Mesenchymal stem cell (in vitro differentiated cells and primary cell): ENCODE measurements around the gene PEX16.

Experiments used
- DNase-seq: peaks from one replicate; pipeline ENCODE4 v3.0.0-alpha.2; 2013
- H2AFZ ChIP-seq: one replicate; pipeline ENCODE4 v1.6.1; 2013; ENCODE audit warnings: low read depth, mild to moderate bottlenecking, control low read depth, inconsistent platforms, low read length, moderate library complexity
- H2AK5ac ChIP-seq: 2 replicates; pipeline ENCODE4 v1.6.1; 2013; ENCODE audit warnings: low read length, moderate library complexity, mild to moderate bottlenecking, inconsistent platforms; ENCODE audit not compliant: severe bottlenecking
- H2BK120ac ChIP-seq: one replicate; pipeline ENCODE4 v1.6.1; 2013; ENCODE audit warnings: low read depth, mild to moderate bottlenecking, inconsistent platforms, low read length, moderate library complexity
- H2BK12ac ChIP-seq, 2 experiments: one replicate each; pipeline ENCODE4 v1.6.1; 2013; ENCODE audit warnings: inconsistent platforms in 2 of 2, low read length in 2 of 2, mild to moderate bottlenecking in 2 of 2, moderate library complexity in 2 of 2, control low read depth in 1 of 2
- H2BK15ac ChIP-seq: one replicate; pipeline ENCODE4 v1.6.1; 2013; ENCODE audit warnings: mild to moderate bottlenecking, low read depth, inconsistent platforms; ENCODE audit not compliant: poor library complexity, severe bottlenecking
- H2BK5ac ChIP-seq: 2 replicates; pipeline ENCODE4 v1.6.1; 2013; ENCODE audit warnings: low read depth, mild to moderate bottlenecking, low read length, control low read depth, inconsistent platforms; ENCODE audit not compliant: poor library complexity, severe bottlenecking
- H3K14ac ChIP-seq, 2 experiments: one replicate each; pipeline ENCODE4 v1.6.1; 2013; ENCODE audit warnings: inconsistent platforms in 2 of 2, low read length in 2 of 2, control low read depth in 1 of 2, mild to moderate bottlenecking in 1 of 2, moderate library complexity in 1 of 2
- H3K18ac ChIP-seq, 2 experiments: one replicate each; pipeline ENCODE4 v1.6.1; 2013; ENCODE audit warnings: inconsistent platforms in 2 of 2, low read length in 2 of 2, control low read depth in 1 of 2, low read depth in 1 of 2, mild to moderate bottlenecking in 1 of 2
- H3K23ac ChIP-seq, 2 experiments: one replicate each; pipeline ENCODE4 v1.6.1; 2013; ENCODE audit warnings: inconsistent platforms in 2 of 2, low read length in 2 of 2, mild to moderate bottlenecking in 2 of 2, moderate library complexity in 2 of 2, control low read depth in 1 of 2
- H3K27ac ChIP-seq: 2 replicates; pipeline ENCODE4 v1.5.1; 2013; ENCODE audit warnings: mild to moderate bottlenecking, moderate library complexity, low read length, control low read depth, inconsistent platforms; ENCODE audit not compliant: poor library complexity, severe bottlenecking
- H3K27me3 ChIP-seq, 2 experiments: 2 replicates each; pipeline versions ENCODE4 v1.6.1 to v1.7.0; 2013; ENCODE audit warnings: low read length in 2 of 2, mild to moderate bottlenecking in 2 of 2, moderate library complexity in 2 of 2, control low read depth in 1 of 2, inconsistent platforms in 1 of 2; ENCODE audit not compliant: control insufficient read depth in 1 of 2, insufficient read depth in 1 of 2
- H3K36me3 ChIP-seq, 2 experiments: 2 replicates each; pipeline versions ENCODE4 v1.6.1 to v1.7.0; 2013; ENCODE audit warnings: low read length in 2 of 2, control low read depth in 1 of 2, inconsistent platforms in 1 of 2, low read depth in 1 of 2, mild to moderate bottlenecking in 1 of 2; ENCODE audit not compliant: insufficient read depth in 2 of 2, control insufficient read depth in 1 of 2
- H3K4ac ChIP-seq, 2 experiments: one replicate each; pipeline ENCODE4 v1.6.1; 2013; ENCODE audit warnings: inconsistent platforms in 2 of 2, low read length in 2 of 2, mild to moderate bottlenecking in 2 of 2, moderate library complexity in 2 of 2, control low read depth in 1 of 2, low read depth in 1 of 2
- H3K4me1 ChIP-seq: 2 replicates; pipeline ENCODE4 v1.6.1; 2013; ENCODE audit warnings: low read depth, low read length, control low read depth; ENCODE audit not compliant: control insufficient read depth, insufficient read depth
- H3K4me2 ChIP-seq: 2 replicates; pipeline ENCODE4 v1.6.1; 2013; ENCODE audit warnings: low read length, mild to moderate bottlenecking, inconsistent platforms; ENCODE audit not compliant: poor library complexity, severe bottlenecking
- H3K4me3 ChIP-seq, 2 experiments: 2 replicates each; pipeline versions ENCODE4 v1.5.1 to v1.7.0; 2013; ENCODE audit warnings: low read length in 2 of 2, mild to moderate bottlenecking in 2 of 2, control low read depth in 1 of 2, low read depth in 1 of 2; ENCODE audit not compliant: insufficient read depth in 1 of 2
- H3K79me1 ChIP-seq: replicated peaks from 2 replicates; pipeline ENCODE4 v1.6.1; 2013; ENCODE audit warnings: mild to moderate bottlenecking, control low read depth, low read length, inconsistent platforms; ENCODE audit not compliant: poor library complexity, severe bottlenecking
- H3K9ac ChIP-seq: 2 replicates; pipeline ENCODE4 v1.7.0; 2013; ENCODE audit warnings: mild to moderate bottlenecking, low read length, moderate library complexity
- H3K9me3 ChIP-seq: 2 replicates; pipeline ENCODE4 v1.7.0; 2013; ENCODE audit warnings: mild to moderate bottlenecking, low read length; ENCODE audit not compliant: control insufficient read depth
- H4K8ac ChIP-seq: one replicate; pipeline ENCODE4 v1.6.1; 2013; ENCODE audit warnings: inconsistent platforms, mild to moderate bottlenecking, low read length, moderate library complexity
- H4K91ac ChIP-seq: one replicate; pipeline ENCODE4 v1.6.1; 2013; ENCODE audit warnings: mild to moderate bottlenecking, low read length, inconsistent platforms
- WGBS: methylation state at CpG from one replicate; pipeline ENCODE4 v1.1.7; 2013; ENCODE audit warnings: mixed read lengths; 5-methylcytosine and 5-hydroxymethylcytosine counted together

PEX16 gene

DNA sequence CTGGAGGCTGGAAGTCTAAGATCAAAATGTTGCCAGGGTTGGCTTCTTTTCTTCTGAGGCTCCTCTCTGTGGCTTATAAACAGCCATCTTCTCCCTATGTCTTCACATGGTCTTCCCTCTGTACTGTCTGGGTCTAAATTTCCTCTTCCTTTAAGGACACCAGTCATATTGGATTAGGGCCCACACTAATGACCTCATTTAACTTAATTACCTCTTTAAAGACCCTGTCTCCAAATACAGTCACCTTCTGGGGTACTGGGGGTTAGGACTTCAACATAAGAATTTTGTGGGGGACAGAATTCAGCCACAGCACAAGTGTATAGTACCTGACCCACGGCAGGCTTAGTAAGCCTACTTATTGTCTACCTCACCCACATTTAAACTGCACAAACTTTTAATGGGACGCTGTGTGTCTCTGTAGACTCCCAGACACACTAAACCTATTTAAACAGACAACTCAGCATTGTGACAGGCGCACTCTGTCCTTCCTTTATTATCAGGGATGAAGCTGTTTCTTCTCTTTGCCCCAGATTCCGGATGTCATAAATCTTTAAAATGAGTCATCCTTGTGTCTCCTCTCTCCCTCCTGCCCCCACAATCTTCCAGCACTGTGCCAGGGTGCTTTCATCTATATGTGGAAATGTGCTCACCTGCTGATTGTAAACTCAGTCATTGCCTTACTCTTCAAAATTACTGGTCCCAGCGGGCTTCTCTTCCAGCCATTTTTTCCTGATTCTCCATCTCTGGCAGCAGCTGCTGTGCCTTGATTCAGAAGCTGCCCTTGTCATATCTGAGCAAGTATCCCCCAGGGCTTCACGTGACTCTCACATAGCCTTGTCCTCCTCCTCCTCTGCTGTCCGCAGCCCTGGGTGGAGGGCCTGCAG is 37.6 kb downstream of the PEX16 start:
- Histone ChIP-seq H3K14ac (no peak overlapping the region), H4K91ac (peak overlapping the region; percentile 40), H3K4me1 (peaks cover 19% of the 10 kb centered on the region), H3K4me2 (no peak overlapping the region), H3K27me3 (no peaks in the 10 kb centered on the region), H3K9ac (no peak overlapping the region), H3K27ac (no peak overlapping the region), H4K8ac (no peak overlapping the region), H2AFZ (no peak overlapping the region), H2BK5ac (no peak overlapping the region), H2BK15ac (no peak overlapping the region), H3K79me1 (no peaks in the 10 kb centered on the region), H3K9me3 (no peaks in the 10 kb centered on the region), H2BK12ac (peak overlapping the region; percentile 63 to 72), H2AK5ac (no peak overlapping the region), H3K23ac (no peak overlapping the region), H3K36me3 (peaks cover 40 to 68% of the 10 kb centered on the region in 2 experiments), H3K18ac (no peak overlapping the region), H3K4me3 (no peak overlapping the region), H3K4ac (no peak overlapping the region), H2BK120ac (no peak overlapping the region)
- 49% methylated on average over 7 of the region's 7 CpGs for WGBS
- DNase-seq, result peak; percentile 78

DNA sequence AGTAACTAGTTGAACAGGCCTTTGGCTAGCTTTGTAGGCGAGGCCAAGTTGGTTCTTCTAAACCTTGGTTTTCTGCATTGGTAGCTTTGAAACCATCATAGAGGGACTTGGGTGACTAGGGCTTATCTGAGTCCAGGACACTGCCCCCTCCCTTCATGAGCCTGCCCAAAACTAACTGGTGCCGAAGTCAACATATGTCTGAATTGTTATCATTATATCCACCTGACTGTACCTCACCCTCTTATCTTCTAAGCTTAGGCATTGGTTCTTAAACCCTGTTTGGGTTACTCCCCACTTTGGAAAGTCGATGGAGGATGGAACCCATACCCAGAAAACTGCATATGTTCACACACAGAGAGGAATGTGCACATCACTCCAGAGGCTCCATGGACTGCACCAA is 39.8 kb downstream of the PEX16 start:
- Histone ChIP-seq H3K9me3 (no peaks in the 10 kb centered on the region), H3K36me3 (peaks cover 32 to 73% of the 10 kb centered on the region in 2 experiments), H2BK120ac (no peak overlapping the region)

DNA sequence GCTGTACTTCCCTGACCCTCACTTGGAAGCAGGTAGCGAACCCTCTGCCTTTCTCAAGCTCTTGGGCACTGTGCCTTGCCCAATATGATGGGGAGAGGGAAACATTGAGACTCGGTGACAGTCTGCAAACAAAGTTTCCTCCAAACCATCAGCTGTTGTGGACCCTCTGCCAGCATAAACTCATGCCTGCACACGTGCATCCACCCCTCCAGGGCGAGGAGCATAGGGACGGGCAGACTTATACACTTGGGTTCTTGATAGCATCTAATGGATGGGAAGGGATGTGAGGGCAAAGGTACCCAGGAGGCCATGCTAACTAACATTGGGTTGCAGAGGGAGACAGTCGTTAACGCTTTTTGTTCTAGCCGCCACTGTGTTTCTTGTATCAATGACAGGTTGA is 40.5 kb downstream of the PEX16 start:
- no peak overlapping the region for H3K18ac ChIP-seq
- no peak overlapping the region for H2BK12ac ChIP-seq
- no peak overlapping the region for H3K4me2 ChIP-seq
- H3K23ac ChIP-seq, result no peak overlapping the region
- no peak for DNase-seq
- H3K27me3 ChIP-seq, result no peaks in the 10 kb centered on the region
- no peak overlapping the region for H3K9ac ChIP-seq
- H4K8ac ChIP-seq, result no peak overlapping the region
- H2BK15ac ChIP-seq, result no peak overlapping the region
- H3K9me3 ChIP-seq, result no peaks in the 10 kb centered on the region
- H2AFZ ChIP-seq, result no peak overlapping the region
- no peak overlapping the region for H2BK5ac ChIP-seq
- WGBS, result 99% methylated on average over 8 of the region's 8 CpGs
- no peak overlapping the region for H2AK5ac ChIP-seq
- H3K79me1 ChIP-seq, result no peaks in the 10 kb centered on the region
- no peak overlapping the region for H4K91ac ChIP-seq
- H3K14ac ChIP-seq, result no peak overlapping the region
- peaks cover 26 to 71% of the 10 kb centered on the region in 2 experiments for H3K36me3 ChIP-seq
- H2BK120ac ChIP-seq, result no peak overlapping the region
- peaks cover 23% of the 10 kb centered on the region for H3K4me1 ChIP-seq
- no peak overlapping the region for H3K4me3 ChIP-seq
- H3K27ac ChIP-seq, result no peak overlapping the region
- no peak overlapping the region for H3K4ac ChIP-seq

More for the DNA sequence above, 39.8 kb downstream of the PEX16 start:
- Histone ChIP-seq H2AK5ac (no peak overlapping the region), H2AFZ (no peak overlapping the region), H3K9ac (no peak overlapping the region), H3K14ac (no peak overlapping the region), H3K4ac (no peak overlapping the region), H2BK12ac (no peak overlapping the region), H3K79me1 (no peaks in the 10 kb centered on the region), H3K4me3 (no peak overlapping the region), H2BK15ac (no peak overlapping the region), H4K91ac (no peak overlapping the region), H3K27me3 (no peaks in the 10 kb centered on the region), H3K27ac (no peak overlapping the region), H3K4me1 (peaks cover 22% of the 10 kb centered on the region), H3K4me2 (no peak overlapping the region), H4K8ac (no peak overlapping the region), H3K18ac (no peak overlapping the region), H2BK5ac (no peak overlapping the region), H3K23ac (no peak overlapping the region)
- DNase-seq, result no peak
- 95% methylated on average over 3 of the region's 3 CpGs for WGBS

DNA sequence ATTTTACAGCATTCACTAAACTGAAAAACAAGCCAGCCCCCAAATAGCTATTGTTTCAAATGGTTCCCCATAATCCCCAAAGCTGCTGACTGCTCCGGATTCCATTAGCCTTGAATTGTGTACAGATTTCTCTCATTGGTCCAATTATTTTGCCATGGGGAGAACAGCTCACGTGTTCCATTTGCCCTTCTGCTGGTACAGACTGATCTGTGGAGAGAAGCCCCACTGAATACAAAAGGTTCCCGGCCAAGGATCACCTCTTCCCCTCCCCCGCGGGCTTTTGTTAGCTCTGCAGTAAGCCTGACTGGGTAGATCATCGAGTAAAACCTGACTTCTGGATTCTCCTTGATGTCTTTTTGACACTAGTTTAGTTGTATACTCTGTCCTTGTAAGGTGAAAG is 41.3 kb downstream of the PEX16 start:
- Histone ChIP-seq H3K79me1 (no peaks in the 10 kb centered on the region), H2BK15ac (no peak overlapping the region), H3K4ac (no peak overlapping the region), H3K23ac (no peak overlapping the region), H4K8ac (no peak overlapping the region), H3K27ac (no peak overlapping the region), H4K91ac (no peak overlapping the region), H3K9me3 (no peaks in the 10 kb centered on the region), H2AFZ (no peak overlapping the region), H3K9ac (no peak overlapping the region), H3K27me3 (no peaks in the 10 kb centered on the region), H2BK12ac (no peak overlapping the region), H2BK120ac (no peak overlapping the region), H3K4me1 (peaks cover 16% of the 10 kb centered on the region), H3K14ac (no peak overlapping the region), H2AK5ac (no peak overlapping the region), H3K4me3 (no peak overlapping the region), H2BK5ac (no peak overlapping the region), H3K4me2 (no peak overlapping the region), H3K18ac (no peak overlapping the region), H3K36me3 (peaks cover 28 to 71% of the 10 kb centered on the region in 2 experiments)
- WGBS, result 81% methylated on average over 6 of the region's 6 CpGs
- DNase-seq, result no peak
